Cardiac muscle cell (in vitro differentiated cells and primary cell): ENCODE data around the gene RTL5. TPM values are rescaled to one million over a fixed set of nuclear protein-coding genes. Genes with fewer than 3 reads are reported as not detected.
A peak's percentile ranks its signal among the peaks of the same experiment; 100 is the strongest.

Experiments
- DNase-seq, 2 donors: peaks; one replicate each; pipeline versions ENCODE4 v3.0.0 to v3.0.0-alpha.2; 2010 to 2017; ENCODE audit warnings: low read depth in 1 of 2, low spot score in 1 of 2
- H3K27ac ChIP-seq: fragments of 200-600 bp; sonication (generic); 2 replicates; pipeline ENCODE4 v1.5.1; 2016
- H3K27me3 ChIP-seq: fragments of 200-600 bp; sonication (generic); 2 replicates; pipeline ENCODE4 v1.6.0; 2016; ENCODE audit warnings: control low read depth
- H3K36me3 ChIP-seq: fragments of 200-600 bp; sonication (generic); 2 replicates; pipeline ENCODE4 v1.5.1; 2016; ENCODE audit warnings: control low read depth
- H3K4me1 ChIP-seq: fragments of 200-600 bp; sonication (generic); 2 replicates; pipeline ENCODE4 v1.8.1; 2017; ENCODE audit warnings: low read depth, mild to moderate bottlenecking, mixed run types
- H3K4me3 ChIP-seq: fragments of 200-600 bp; sonication (generic); 2 replicates; pipeline ENCODE4 v1.5.1; 2016; ENCODE audit warnings: mild to moderate bottlenecking
- H3K9me3 ChIP-seq: fragments of 200-600 bp; sonication (generic); 2 replicates; pipeline ENCODE4 v1.5.1; 2017; ENCODE audit warnings: low read depth, mild to moderate bottlenecking, control low read depth
- CTCF ChIP-seq: IDR thresholded peaks from 2 replicates; pipeline ENCODE4 v1.5.1; 2012; ENCODE audit warnings: low read depth, mild to moderate bottlenecking, low read length
- polyA plus RNA-seq: library from polyadenylated mRNA; unstranded; fragments of >200 nt; fragmentation: Nextera tagmentation; extraction: Ambion mirVana; gene quantifications from 2 replicates; pipeline ENCODE4 v1.2.1, GENCODE V29; 2016
- total RNA-seq: library from RNA; depleted of rRNA; stranded (reverse); fragments of >200 nt; gene quantifications from 2 replicates; pipeline ENCODE4 v1.2.3, GENCODE V29; 2016

The RTL5 gene
- total and polyA plus RNA-seq, 2 experiments from 2014 or later, result 8.3 to 11.6 TPM

- H3K36me3 ChIP-seq, result no peaks in the 10 kb centered on the region
- peaks cover 5% of the 10 kb centered on the region for H3K4me1 ChIP-seq
- H3K27ac ChIP-seq, result no peak overlapping the region
- TF ChIP-seq CTCF, result no peak
- no peak for DNase-seq
- H3K9me3 ChIP-seq, result no peaks in the 10 kb centered on the region
- no peaks in the 10 kb centered on the region for H3K27me3 ChIP-seq
- no peak overlapping the region for H3K4me3 ChIP-seq
These were observed 11.3 kb upstream of the RTL5 start for GRCh38 chrX:72142794-72143608.

GRCh38 chrX:72142094-72142793, 10.5 kb upstream of the RTL5 start:
- Histone ChIP-seq H3K4me3 (no peak overlapping the region), H3K27me3 (no peaks in the 10 kb centered on the region), H3K4me1 (peaks cover 5% of the 10 kb centered on the region), H3K9me3 (no peaks in the 10 kb centered on the region), H3K36me3 (no peaks in the 10 kb centered on the region), H3K27ac (no peak overlapping the region)
- no peak for TF ChIP-seq CTCF
- DNase-seq, result peak in 1 of 2 donors; percentile 70

- DNase-seq, result no peak
- TF ChIP-seq CTCF, result no peak
- H3K4me3 ChIP-seq, result no peak overlapping the region
- no peak overlapping the region for H3K27ac ChIP-seq
- H3K36me3 ChIP-seq, result no peaks in the 10 kb centered on the region
- H3K9me3 ChIP-seq, result no peaks in the 10 kb centered on the region
- H3K27me3 ChIP-seq, result no peaks in the 10 kb centered on the region
- peaks cover 5% of the 10 kb centered on the region for H3K4me1 ChIP-seq
These were observed 9.8 kb upstream of the RTL5 start for GRCh38 chrX:72141372-72142004.

- DNase-seq, result no peak
- Histone ChIP-seq H3K9me3 (no peaks in the 10 kb centered on the region), H3K4me1 (peaks cover 5% of the 10 kb centered on the region), H3K4me3 (no peak overlapping the region), H3K36me3 (no peaks in the 10 kb centered on the region), H3K27me3 (no peaks in the 10 kb centered on the region), H3K27ac (no peak overlapping the region)
- no peak for TF ChIP-seq CTCF
These were observed 7.8 kb upstream of the RTL5 start for GRCh38 chrX:72139538-72139937.

- Histone ChIP-seq H3K27me3 (no peaks in the 10 kb centered on the region), H3K4me1 (peaks cover 4% of the 10 kb centered on the region), H3K27ac (no peak overlapping the region), H3K4me3 (no peak overlapping the region), H3K36me3 (no peaks in the 10 kb centered on the region), H3K9me3 (no peaks in the 10 kb centered on the region)
- DNase-seq, result no peak
- no peak for TF ChIP-seq CTCF
These were observed 6.3 kb upstream of the RTL5 start for GRCh38 chrX:72137846-72138495.
